Keratinocyte (primary cell): Measurements from ENCODE around the gene CGB7.

Experiments used
- CTCF ChIP-seq, 3 experiments: IDR thresholded peaks in 1 of 3; conservative IDR thresholded peaks in 1 of 3; optimal IDR thresholded peaks in 1 of 3; 2 replicates in 2 of 3; 3 replicates in 1 of 3; pipeline versions ENCODE3 to v1.5.1; 2011; ENCODE audit warnings: low read length in 3 of 3, mild to moderate bottlenecking in 3 of 3, moderate library complexity in 2 of 3, control low read depth in 1 of 3, inconsistent platforms in 1 of 3; ENCODE audit not compliant: insufficient read depth in 2 of 3; ENCODE audit errors: extremely low read depth in 1 of 3
- EZH2 ChIP-seq: IDR thresholded peaks from one replicate; pipeline ENCODE4 v1.6.1; 2012; ENCODE audit warnings: inconsistent platforms, mild to moderate bottlenecking, low read length, moderate library complexity

DNA sequence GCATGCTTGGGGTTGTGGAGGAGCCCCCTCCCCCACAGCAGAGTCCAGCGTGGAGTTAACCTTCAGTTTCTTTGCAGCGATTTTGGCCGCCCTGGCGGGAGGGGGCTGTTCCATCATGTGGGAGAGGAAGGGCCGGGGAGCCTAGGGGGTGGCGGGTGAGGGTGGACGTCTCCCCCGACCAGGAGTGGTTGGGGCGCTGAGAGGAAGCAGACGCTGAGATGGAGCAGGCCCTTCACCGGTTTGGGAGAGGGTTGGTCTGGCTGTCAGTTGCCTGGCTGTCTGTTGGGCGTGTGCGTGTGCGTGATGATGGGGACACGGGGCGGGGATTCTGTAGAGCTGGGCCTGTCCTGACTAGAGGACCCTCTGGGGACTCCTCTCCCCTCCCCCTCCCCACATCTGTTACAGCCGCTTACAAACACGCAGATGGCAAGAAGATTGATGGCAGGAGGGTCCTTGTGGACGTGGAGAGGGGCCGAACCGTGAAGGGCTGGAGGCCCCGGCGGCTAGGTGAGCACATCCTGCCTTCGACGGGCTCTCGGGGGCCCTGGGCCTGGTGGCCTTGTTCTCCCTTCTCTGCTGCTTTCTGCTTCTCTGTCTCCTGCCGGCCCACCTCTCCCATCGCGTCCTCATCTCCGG is 46.8 kb upstream of the CGB7 start:
- TF ChIP-seq CTCF (optimal IDR thresholded peaks at IDR 0.05 in 1 of 3, IDR thresholded peaks at IDR 0.05 in 1 of 3, conservative IDR thresholded peaks at IDR 0.05 in 1 of 3; ENCODE audit: extremely low read depth in 1 of 3, insufficient read depth in 2 of 3, low read length in 3 of 3) (no peak), EZH2 (no peak)
